HUDEP-2 (cell line): ENCODE measurements around the gene HNRNPH2.
A peak's percentile ranks its signal among the peaks of the same experiment; 100 is the strongest.

Experiments
- DNase-seq, 76 experiments: peaks; one replicate each; lab custom pipeline; 2025; ENCODE audit not compliant: unreplicated experiment in 76 of 76; lab: John Stamatoyannopoulos, UW

The HNRNPH2 gene

DNA sequence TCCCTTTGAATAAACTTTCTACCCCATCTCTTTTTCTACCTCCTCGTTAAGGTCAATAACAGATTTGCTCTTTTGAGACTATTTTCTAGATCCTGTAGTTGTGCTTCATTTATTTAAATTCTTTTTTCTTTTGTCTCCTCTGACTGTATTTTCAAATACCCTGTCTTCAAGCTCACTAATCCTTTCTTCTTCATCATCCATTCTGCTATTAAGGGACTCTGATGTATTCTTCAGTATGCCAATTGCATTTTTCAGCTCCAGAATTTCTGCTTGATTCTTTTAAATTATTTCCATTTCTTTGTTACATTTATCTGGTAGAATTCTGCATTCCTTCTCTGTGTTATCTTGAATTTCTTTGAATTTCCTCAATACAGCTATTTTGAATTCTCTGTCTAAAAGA lies 41.3 kb downstream of the HNRNPH2 start:
- DNase-seq, result no peak

DNA sequence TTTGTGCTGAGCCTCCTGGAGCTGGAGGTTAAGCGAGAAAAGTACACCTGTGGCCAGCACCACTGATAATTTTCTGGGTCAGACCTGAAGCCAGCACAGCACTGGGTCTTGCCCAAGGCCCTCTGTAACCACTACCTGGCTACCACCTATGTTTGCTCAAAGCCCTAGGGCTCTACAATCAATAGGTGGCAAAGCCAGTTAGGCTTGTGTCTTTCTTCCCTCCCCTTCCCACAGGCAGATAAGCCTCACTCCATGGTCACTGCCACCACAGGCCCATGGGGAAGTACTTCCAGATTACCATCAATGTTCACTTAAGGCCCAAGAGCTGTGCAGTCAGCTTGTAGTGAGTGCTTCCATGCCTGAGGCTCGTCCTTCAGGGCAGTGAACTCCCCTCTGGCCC lies 42.1 kb downstream of the HNRNPH2 start:
- peak in 5 of 76 experiments; percentile 0 to 5 (median 1) for DNase-seq

- DNase-seq, result no peak
These were observed 42.9 kb downstream of the HNRNPH2 start for GRCh38 chrX:101450961-101451360.

GRCh38 chrX:101452056-101452455 lies 44.0 kb downstream of the HNRNPH2 start:
- no peak for DNase-seq

GRCh38 chrX:101460669-101461068 lies 52.6 kb downstream of the HNRNPH2 start:
- DNase-seq, result no peak

GRCh38 chrX:101462892-101463291 lies 54.9 kb downstream of the HNRNPH2 start:
- DNase-seq, result peak in 18 of 76 experiments; percentile 0 to 31 (median 4)
